KOPT-K1 (cell line): Measurements from ENCODE around the gene TBC1D14.
"Not testable (repeated sequence)": the region's sequence is repeated elsewhere in the genome, so short reads cannot be mapped to it uniquely, and the experiment has no call there.

Experiments
- H3K27ac ChIP-seq: fragments of 200-600 bp; sonication (generic); 2 replicates; pipeline ENCODE4 v1.5.1; 2016; ENCODE audit warnings: antibody characterized with exemption, mild to moderate bottlenecking, low read depth, low read length; ENCODE audit not compliant: poor library complexity, severe bottlenecking
- H3K36me3 ChIP-seq: fragments of 200-600 bp; sonication (generic); 2 replicates; pipeline ENCODE4 v1.5.1; 2017; ENCODE audit warnings: antibody characterized with exemption, mild to moderate bottlenecking, low read length, moderate library complexity; ENCODE audit not compliant: insufficient read depth
- H3K9me3 ChIP-seq: fragments of 200-600 bp; sonication (generic); 2 replicates; pipeline ENCODE4 v1.5.1; 2017; ENCODE audit warnings: antibody characterized with exemption, low read length, mild to moderate bottlenecking; ENCODE audit not compliant: insufficient read depth, poor library complexity, severe bottlenecking

The TBC1D14 gene

DNA sequence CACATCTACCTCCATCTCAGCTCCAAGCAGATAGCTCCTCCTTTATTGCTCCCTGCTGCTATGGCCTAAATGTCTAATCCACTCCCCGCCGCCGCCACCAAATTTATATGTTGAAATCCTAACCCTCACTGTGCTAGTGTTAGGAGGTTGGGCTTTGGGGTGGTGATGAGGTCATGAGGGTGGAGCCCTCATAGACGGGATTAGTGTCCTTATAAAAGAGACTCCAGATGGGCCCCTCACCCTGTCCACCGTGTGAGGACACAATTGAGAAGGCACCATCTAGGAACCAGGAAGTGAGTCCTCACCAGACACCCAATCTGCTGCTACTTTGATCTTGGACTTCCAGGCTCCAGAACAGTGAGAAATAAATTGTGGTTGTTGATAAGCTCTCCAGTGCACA lies 13.6 kb upstream of the TBC1D14 start:
- H3K9me3 ChIP-seq: no peaks in the 10 kb centered on the region
- no peaks in the 10 kb centered on the region for H3K36me3 ChIP-seq
- H3K27ac ChIP-seq: no peak overlapping the region

DNA sequence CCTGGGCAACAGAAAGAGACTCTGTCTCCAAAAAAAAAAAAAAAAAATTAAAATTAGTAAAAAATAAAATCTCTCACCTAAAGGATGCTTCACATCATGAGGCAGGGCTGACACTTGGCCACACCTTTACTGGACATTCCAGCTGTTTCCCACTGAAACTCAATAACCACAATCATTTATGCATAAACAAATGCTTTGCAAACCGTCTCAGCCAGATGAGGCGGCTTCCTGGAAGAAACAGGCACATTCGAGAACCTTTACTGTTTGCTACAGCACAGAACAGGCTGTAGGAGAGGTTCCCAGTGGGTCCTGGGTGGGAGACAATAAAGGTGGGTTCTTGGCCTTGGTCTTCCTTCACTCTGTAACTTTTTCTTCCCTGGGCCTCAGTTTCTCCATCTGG lies 10.9 kb upstream of the TBC1D14 start:
- H3K27ac ChIP-seq: no peak overlapping the region

DNA sequence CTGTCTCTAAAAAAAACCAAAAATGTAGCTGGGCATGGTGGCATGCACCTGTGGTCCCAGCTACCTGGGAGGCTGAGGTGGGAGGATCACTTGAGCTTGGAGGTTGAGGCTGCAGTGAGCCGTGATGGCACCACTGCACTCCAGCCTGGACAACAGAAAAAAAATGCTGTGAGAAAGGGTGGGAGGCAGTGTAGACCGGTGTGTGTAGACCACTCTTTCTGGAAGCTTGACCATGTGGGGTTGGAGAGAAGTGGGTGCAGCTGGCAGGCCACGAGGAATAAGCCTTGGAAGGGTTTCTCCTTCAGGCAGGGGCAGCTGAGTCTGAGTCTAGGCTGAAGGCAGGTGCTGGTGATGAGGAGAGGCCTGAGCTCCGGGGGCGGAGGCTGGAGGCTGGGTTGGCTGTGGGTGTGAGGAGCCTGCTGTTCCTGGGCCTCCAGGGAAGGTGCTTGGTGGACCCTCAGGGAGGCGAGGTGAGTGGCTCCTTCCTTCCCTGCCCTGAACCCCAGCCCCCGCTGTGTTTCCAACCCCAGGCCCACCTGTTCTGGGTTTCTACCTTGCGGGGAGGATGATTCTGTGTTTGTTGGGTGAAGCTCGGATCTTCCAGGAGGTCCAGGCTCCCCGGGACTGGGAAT lies 9.3 kb upstream of the TBC1D14 start:
- Histone ChIP-seq H3K36me3 (no peaks in the 10 kb centered on the region), H3K27ac (no peak overlapping the region), H3K9me3 (no peaks in the 10 kb centered on the region)

More for the DNA sequence above, 10.9 kb upstream of the TBC1D14 start:
- Histone ChIP-seq H3K9me3 (no peaks in the 10 kb centered on the region), H3K36me3 (no peaks in the 10 kb centered on the region)

DNA sequence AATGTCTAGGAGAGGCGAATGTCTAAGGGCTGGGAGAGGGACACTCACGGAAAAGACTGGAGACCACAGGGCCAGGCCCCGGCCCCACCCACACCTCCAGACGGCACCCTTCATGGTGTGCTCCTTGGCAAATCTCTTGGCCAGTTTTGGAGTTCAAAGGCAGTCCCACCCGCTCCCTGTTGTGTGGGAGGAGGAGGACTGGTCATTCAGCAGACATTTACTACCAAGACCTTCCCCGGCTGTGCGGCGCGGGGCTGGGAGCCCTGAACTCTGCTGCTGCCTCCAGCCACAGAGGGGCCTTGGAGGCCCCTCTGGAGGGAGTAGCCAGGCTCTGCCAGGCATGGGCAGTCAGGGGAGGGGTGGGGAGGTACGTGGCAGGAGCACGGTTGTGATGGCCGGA lies 8.7 kb upstream of the TBC1D14 start:
- Histone ChIP-seq H3K27ac (no peak overlapping the region), H3K36me3 (no peaks in the 10 kb centered on the region), H3K9me3 (no peaks in the 10 kb centered on the region)

DNA sequence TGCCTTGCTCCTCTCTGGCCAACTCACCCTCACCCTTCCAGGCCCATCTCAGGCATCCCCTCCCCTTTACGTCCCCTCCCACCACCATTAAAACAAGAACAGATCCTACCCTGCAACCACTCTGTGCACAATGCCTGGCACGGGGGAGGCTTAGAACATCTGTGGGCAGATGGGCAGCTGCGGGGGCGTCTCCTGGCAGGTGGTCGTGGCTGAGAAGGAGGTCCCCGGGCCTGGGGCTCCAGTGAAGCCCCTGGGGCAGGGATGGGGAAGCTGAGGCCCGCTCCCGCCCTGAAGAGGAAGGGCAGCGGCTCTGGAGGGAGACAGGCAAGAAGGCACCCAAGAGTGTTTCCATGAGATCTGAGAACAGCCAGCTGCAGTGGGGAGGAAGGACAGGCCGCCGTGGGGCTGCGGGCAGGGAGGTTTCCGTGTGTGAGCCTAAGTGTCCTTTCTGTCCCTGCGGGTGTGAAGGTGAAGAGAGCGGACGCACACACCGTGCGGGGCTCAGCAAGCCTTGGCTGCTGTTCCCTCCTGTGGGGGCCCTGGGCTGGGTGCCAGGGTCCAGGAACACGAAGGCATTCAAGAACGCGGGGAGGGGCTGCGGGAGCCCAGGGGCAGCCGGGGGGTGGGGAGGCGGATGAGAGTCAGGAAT lies 7.8 kb upstream of the TBC1D14 start:
- Histone ChIP-seq H3K36me3 (no peaks in the 10 kb centered on the region), H3K9me3 (no peaks in the 10 kb centered on the region), H3K27ac (no peak overlapping the region)

DNA sequence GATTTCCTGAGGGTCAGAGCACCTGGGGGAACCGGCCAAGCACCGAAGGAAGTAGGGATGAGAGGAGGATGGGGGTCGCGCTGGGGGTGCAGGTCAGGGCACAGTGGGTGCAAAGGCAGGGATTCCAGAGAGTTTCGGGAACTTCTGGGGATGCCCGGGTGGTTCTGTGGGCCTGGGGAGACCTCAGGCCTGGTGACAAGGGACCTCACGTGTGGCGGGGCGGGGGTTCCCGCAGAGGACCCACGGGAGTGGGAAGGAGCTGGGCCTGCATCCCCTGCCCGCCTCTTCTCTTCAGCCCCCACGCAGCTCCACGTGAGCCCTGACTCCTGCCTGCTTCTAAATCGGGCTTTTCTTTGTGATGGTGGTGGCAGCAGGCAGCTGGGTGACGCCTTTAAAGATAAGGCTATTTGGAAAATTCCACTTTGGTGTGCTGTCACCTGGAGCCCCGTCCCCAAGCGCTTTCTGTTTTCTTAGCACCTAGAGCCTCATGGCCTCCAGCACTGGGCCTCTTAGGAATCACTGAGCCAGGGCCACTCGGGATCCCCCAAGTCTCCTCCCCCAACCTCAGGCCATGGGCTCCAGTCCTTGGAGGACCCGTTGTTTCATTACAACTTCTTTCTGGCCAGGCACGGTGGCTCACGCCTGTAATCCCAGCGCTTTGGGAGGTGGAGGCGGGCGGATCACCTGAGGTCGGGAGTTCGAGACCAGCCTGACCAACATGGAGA lies 7.1 kb upstream of the TBC1D14 start:
- Histone ChIP-seq H3K36me3 (no peaks in the 10 kb centered on the region), H3K9me3 (no peaks in the 10 kb centered on the region), H3K27ac (no peak overlapping the region)

DNA sequence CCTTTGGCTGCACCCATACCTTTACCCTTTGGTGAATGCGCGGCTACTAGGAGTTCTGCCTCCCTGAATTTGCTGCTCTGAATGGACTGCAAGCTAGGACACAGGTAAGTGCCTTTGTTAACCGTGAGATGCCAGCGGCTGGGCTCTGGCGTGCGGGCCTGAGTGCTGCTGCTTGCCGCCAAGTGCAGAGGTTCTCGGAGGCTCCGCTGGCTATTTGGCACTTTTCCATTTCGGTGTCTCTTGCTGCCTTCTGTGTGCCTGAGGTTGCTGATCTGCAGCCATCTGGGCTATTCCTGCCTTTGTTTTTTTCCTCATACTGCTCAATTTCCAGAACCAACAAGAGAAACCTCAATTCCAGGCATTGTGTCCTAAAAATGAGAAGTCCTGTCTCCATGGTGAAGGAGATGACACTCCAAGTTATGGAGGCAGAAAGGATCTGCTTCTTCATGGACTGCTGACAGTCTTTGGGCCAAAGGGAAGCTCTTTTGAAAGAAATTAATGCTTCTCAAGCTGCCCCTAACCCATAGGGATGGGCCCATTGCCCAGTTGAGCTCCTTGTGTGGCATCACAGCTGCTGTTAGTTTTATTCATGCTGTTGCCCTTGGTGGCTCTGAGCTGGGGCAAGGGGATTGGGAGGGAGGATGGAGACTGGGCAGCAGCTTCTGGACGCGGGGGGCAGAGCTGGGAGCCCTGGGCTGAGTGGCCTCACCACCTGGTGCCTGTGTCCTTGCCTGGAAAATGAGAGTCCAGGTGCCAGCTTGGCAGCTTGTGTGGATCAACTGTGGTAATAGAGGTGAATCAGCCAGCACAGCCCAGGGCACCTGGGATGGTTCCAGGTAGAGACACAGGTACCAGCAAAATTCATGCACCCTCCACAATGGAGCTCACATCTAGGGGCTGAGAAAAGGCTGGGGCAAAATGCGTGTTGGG lies 3.8 kb upstream of the TBC1D14 start:
- Histone ChIP-seq H3K36me3 (no peaks in the 10 kb centered on the region), H3K9me3 (no peaks in the 10 kb centered on the region), H3K27ac (no peak overlapping the region)

DNA sequence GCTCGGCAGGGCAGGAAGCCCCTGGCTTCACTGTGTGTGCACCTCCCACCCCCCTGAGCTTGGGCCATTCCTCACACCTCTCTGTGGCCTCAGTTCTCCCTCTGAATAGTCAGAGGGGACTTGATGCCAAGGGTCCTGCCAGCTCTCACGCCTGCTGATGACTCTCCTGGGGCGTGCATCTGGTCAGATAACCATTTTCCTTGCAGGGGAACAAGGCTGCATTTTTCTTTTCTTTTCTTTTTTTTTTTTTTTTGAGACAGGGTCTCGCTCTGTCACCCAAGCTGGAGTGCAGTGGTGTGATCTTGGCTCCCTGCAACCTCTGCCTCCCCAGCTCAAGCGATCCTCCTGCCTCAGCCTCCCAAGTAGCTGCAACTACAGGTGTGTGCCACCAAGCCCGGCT lies 3.1 kb upstream of the TBC1D14 start:
- H3K36me3 ChIP-seq, H3K27ac ChIP-seq, H3K9me3 ChIP-seq: not testable (repeated sequence)

DNA sequence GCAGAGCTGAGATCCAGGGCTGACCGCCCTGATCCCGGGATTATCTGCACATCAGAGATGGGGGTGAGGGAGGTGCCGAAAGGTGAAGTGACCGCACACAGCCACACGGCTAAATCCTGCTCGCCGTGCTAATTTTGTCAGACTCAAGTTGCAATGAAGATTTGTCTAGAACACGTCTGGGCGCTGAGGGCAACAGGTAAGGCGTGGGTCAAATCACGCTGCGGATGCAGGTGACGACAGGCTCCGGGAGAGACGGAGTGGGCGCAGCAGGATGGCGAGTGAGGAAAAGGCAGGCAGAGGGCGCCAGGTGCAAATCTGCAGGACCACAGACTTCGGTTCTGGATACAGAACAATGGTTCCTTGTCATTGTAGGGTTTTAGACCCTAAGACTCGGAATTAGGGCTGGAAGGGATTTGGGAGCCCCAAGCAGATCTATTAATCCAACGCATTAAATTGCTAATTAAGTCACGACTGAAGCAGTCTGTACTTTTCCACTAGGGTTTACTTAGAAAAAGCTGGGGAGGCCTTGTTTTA lies 1.9 kb upstream of the TBC1D14 start:
- Histone ChIP-seq H3K36me3 (no peaks in the 10 kb centered on the region), H3K9me3 (no peaks in the 10 kb centered on the region)

DNA sequence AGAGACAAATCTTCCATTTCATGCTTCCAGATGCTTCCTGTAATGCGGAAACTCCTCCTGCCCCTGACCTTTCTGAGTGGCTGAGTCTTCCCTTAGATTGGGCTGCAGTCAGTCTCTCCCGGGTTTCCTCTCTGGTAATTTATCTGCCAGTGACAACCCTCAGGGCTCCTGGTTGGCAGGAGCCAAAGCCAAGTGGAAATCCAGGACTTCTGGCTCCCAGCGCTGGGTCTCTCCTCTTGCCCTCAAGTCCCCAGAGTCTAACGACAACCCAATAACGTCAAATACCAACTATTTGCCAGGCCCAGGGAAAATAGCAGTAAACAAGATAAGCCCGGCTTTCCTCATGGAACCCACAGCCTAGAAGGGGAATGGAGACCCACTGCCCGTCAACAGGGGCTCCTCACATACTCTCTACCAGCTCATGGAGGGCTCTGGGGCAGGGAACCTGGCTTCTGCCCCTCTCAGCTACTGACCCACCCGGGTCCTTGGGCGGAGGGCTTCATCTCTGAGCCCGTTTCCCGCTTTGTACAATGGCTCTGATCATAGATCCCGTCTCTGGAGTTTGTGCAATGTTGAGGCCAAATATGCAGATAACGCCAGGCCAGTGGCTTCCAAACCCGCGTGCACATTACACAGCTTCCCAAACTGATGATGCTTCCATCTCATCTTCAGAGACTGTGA lies 1.1 kb upstream of the TBC1D14 start:
- Histone ChIP-seq H3K9me3 (no peaks in the 10 kb centered on the region), H3K36me3 (no peaks in the 10 kb centered on the region), H3K27ac (peak overlapping the region; percentile 97)

More for the DNA sequence above, 1.9 kb upstream of the TBC1D14 start:
- H3K27ac ChIP-seq: no peak overlapping the region

DNA sequence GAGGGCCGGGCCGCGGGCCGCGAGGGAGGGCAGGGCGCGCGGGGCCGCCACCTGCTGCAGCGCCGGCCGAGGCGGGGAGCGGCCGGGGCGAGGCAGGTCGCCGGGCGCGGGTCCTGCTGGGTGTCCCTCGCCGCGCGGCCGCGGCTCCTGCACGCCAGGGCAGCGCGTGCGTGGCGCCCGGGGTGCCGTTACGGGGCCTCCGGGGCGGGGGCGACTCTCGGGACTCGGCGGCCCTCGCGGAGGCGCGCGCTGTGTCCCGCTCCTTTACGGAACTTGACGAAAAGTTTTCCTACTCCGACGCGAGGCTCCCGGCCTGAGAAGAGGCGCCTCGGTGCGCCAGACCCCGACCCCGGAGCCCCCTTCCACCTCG lies 329 bp downstream of the TBC1D14 start:
- Histone ChIP-seq H3K9me3 (no peaks in the 10 kb centered on the region), H3K36me3 (no peaks in the 10 kb centered on the region), H3K27ac (peak overlapping the region; percentile 97)

DNA sequence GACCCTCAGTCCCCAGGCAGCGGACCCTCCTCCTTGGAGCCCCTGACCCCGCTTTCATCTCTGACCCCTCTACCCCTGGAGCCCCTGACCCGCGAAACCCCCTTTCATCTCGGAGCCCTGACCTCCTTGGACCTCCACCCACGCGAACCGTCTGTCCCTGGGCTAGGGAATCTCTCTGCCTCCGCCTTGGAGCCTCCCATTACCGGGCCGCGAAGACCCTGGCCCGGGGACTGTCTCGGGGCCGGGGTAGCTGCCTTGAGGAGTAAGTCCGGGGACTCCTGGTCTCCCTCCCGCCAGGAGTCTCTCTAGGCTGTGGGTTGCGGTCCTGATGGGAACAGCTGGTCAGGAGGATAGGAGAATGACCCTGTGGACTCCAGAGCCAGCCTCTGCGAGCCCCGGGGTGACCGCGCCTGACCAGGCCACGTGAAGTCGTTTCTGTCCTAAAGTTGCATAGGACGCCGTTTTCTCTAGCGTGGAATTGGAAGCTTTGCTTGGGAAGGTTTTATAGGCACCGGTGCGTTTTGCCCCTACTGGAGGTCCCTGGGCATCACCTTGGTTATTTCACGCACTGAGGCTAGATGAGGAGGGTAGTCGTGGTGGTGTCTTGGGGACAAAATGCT lies 824 bp downstream of the TBC1D14 start:
- H3K27ac ChIP-seq: peak overlapping the region; percentile 97
- H3K36me3 ChIP-seq: no peaks in the 10 kb centered on the region
- no peaks in the 10 kb centered on the region for H3K9me3 ChIP-seq

DNA sequence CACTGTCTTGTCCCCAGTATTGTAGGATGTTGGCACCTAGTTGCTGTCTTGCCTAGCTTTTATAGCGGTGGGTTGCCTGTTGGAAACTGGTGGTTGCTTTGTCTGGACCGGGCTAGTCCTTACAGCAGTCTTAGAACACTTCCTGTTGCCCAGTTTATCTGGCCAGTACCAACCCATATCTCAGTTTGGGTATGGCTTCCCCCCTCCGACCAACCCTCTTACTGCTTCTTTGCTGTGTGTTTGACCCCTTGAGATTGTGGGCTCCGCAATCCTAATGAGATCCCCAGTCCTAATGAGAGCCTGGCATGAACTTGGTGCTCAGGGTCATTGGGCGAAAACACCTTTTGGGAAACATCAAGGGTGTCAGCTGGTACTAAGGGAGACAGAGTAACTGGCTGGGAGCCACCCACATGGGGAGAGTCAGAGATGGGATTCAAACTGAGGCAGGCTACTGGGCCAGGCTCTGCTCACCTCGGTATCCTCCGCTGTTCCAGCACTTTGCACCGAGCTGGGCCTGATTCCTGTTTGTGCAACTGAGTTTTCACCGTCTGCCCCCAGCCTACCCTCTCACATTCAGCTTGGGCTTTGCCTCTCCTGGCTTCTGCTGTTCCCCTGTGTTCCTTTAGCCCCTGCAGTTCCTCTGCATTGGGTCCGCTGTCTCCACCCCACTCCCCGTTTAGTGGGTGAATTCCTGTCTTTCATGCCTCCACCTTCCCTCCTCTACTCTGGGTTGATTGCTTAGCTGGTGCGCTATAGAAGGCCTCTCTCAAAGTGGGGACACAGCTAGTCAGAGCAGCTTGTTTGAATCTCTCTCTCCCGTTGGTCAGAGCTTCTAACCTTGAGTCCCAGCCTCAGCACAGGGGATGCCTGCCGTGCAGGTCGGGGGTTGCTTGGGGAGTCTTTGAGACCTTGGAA lies 1.6 kb downstream of the TBC1D14 start:
- no peaks in the 10 kb centered on the region for H3K9me3 ChIP-seq
- H3K36me3 ChIP-seq: no peaks in the 10 kb centered on the region
- H3K27ac ChIP-seq: no peak overlapping the region
